CD4-positive, alpha-beta T cell treated with Interferon gamma for 1 hour (primary cell): ENCODE data around the gene SLC16A7.
"Not testable (repeated sequence)": the region's sequence is repeated elsewhere in the genome, so short reads cannot be mapped to it uniquely, and the experiment has no call there.

Experiments
- DNase-seq: peaks from one replicate; pipeline ENCODE4 v3.0.0-alpha.2; 2020

Gene SLC16A7

DNA sequence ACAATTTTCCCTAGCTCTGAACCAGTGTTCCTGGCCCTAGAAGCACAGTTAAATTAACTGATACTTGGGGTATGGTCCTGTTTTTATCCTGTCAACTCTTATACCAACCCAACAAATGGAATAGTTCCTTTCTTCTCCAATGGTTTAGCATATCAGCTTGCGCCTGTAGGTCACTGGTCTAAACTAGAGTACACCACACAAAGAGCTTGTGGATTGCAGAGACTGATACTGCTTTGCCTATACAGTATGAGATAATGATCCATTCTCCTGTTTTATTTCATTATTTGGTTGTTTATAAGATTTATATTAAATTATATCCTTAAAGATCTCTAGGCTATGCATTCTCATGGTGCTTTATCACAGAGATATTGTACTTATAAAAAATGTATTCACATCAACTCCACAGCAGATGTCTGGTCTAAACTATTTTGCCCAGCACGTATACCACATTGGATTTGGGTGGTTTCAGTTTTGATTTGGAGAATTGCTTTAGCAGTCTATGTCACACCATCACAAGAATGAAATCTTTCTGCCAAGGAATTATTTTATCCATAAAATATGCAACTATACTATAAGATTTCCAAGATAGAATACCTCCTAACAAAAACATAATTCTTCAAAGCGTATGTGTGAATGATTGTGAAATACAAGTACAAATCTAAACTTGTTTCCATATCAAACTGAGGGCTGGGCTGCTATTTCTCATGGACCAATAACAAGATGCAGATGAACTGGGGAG, 142.1 kb downstream of the SLC16A7 start:
- DNase-seq = no peak

DNA sequence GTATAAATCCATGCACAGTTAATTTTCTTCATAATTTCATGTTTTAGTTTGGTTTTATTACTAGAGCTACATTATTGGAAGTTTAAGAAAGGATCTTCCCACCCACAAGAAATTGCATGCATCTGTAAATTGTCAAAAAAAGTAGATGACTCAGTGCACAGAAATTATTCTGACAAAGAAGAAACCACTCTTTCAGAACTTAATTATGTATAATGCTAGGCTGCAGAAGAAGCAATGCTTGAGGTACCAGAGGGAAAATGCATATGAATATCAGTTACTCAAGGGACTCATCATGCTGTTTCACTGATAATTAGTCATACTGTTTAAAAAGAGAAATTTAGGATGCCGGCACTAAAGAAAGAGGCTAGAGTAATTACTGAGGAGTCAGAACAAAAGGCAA, 147.0 kb downstream of the SLC16A7 start:
- DNase-seq = no peak

DNA sequence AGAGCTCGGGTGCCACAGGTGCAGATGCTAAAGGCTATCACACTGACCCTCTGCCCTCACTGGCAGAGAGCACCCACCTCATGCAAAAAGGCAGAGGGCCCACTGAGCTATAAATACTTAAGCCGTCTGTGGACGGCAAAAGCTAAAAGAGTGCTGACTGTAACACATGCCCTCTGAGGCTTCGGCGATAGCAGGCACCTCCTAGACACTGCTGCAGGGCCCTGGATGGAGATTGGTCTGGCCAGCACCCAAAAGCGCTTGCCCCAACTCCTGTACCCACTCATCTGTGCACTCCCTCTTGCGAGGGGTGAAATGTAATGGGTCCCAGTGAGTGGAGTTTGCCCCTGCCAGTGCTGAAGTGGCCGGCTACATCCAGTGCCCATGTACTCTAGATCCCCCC, 148.7 kb downstream of the SLC16A7 start:
- DNase-seq = no peak

DNA sequence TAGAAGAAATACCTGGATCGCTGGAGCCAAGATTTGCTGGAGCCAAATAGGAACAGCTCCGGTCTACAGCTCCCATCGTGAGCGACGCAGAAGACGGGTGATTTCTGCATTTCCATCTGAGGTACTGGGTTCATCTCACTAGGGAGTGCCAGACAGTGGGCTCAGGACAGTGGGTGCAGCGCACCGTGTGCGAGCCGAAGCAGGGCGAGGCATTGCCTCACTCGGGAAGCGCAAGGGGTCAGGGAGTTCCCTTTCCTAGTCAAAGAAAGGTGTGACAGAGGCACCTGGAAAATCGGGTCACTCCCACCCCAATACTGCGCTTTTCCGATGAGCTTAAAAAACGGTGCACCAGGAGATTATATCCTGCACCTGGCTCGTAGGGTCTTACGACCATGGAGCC, 155.3 kb downstream of the SLC16A7 start:
- not testable (repeated sequence) for DNase-seq

DNA sequence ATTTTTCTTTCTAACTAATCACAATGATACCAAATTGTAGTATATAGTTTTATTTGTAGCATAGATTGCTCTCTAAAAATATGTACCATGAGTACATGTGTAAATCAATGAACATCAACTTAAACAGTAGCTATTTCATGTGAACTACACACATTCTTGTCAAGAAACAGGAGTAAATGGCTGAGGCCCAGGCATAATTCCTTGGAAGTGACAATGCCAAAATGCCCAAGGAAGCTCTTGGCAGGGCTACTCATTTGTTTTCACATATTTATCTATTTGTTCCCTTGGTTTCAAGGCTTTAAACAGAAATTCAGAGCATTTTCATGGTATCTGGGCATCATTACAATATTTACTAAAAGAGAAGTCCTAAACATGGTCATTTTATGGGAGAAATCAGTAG, 165.7 kb downstream of the SLC16A7 start:
- no peak for DNase-seq

DNA sequence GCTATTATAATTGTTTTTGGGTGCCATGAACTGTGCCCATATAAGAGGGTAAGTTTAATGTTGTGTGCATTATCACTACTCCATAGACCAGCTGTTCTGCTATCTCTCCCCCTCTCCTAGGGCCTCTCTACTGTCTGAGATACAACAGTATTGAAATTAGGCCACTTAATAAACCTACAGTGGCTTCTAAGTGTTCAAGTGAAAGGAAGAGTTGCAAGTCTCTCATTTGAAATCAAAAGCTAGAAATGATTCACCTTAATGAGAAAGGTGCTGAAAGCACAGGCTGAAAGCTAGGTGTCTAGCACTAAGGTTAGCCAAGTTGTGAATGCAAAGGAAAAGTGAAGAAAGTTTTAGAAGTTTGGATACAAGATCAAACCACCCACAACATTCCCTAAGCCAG, 168.0 kb downstream of the SLC16A7 start:
- DNase-seq = no peak

DNA sequence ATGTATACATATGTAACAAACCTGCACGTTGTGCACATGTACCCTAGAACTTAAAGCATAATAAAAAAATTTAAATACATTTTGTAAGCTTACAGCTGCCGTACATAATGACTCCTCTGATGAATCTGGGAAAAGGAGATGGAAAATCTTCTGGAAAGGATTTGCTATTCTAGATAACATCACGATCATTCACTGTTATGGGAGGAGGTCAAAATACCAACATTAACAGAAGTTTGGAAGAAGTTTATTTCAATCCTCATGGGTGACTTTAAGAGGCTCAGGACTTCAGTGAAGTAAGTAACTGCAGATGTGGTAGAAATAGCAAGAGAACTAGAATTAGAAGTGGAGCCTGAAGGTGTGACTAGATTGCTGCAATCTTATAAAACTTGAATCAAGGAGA, 172.2 kb downstream of the SLC16A7 start:
- no peak for DNase-seq

DNA sequence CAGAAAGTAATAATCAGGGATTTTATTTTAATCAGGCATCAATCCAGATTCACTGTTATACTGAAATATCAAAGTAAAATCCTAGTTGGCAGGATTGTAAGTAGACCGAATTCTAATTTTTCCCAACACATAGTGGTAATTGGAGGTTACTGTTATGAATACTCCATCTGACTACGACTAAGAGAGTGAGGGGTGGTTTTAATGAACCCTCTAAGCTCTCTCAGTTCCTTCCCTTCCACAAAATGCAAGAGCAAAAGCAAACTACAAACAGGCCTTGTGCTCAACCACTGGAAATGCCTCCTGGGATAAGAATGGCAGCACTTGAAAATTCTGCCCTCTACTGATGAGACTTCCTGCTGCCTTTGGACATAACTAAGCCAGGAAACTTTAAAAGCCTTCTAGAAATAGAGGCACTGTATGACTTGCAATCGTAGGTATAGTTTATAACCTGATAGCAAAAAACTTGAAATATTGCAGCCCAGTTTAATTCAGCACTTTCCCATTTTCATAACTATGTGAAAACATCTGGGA, 184.8 kb downstream of the SLC16A7 start:
- no peak for DNase-seq

DNA sequence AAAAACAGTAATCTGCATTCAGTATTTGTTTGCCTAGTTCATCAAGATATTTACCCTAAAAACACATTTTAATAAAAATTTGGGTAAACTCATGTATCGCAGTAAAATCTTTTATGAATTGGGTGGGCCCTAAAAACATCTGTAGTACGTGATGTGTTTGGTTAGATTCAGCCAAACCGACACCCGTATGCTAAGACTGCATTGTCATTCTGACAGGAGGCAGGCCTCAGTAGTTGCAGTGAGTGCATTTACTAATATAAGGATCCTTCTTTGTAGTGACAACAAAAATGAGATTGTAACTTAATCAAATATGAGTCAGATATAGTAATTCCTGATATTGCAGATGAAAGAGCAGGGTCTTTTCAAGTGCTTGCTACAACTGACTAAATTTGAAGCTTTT, 191.8 kb downstream of the SLC16A7 start:
- no peak for DNase-seq

DNA sequence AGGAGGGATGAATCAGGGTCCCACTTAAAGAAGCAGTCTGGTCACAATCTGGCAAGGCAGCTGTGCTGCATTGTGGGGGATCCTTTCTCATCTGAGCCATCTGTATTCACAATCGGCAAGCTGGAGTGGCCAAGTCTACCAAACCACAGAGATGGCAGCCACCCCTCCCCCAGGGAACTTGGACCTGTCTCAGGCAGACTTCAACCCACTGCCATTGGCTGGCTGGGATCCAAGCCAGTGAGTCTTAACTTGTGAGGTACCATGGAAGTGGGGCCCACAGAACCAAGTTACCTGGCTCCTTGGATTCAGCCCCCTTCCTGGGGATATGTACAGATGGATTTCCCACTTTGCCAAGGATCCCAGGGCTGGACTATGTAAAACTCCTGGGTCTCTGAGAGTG, 196.8 kb downstream of the SLC16A7 start:
- DNase-seq = no peak

DNA sequence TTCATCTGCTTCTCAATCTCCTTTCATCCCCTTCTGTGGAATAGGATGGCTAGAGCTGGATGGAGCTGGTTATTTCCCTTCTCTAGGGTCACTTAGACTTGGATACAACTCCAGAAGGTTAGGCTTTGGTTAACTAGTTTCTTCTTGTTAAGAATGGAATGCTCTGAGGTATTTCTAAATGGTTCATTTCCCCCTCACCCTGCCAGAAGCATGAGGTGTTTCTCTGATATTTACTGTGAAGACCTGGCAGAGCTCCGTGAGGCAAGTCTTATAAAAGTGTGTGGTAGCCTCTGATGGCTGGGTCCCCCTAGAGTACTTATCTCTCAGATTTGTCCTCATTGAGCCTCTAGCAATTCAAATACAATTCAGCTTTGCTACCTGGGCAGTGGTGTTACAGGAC, 207.9 kb downstream of the SLC16A7 start:
- no peak for DNase-seq

DNA sequence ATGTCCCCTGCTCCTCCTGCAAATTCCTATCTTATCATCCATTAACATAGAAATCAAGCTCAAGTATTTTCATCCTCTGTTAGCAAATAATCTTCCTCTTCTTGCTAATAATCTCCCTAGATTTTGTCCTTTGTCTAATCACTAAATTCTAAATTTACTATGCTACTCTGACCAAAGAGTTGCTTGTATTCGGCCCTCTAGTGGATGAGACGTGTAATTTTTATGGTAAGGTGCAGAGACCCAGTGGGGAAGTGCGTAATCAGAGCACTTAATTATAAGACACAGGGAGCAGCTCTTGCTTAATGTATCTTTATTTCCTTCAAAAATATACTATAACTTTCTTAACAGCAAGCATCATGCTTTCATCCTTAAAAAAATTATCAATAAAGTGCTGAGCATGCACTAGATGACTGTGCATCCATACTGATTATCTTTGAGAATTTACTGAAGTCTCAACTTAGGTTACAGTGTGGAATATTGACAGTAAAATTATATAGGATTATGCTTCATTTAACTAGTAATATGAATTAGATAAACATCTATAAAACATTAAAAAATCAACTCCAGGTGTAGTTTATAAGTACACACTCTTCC, 212.6 kb downstream of the SLC16A7 start:
- no peak for DNase-seq

DNA sequence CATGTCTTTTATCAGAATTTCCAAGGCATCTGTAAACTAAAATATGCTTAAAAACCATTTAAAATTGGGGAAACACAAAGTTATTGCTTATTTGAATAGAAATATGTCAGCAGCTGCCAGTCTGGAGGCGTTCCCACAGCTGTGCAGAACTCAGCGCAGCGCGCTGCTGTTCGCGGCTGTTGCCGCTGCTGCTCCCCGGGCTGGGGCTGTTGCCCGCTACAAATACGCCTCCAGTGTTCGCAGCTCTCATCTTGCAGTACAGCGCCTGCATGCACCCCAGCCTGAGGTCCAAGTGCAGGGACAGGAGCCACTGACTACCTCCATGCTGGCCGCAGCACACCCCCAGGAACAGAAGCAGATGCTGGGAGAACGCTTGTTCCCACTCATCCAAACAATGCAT, 216.2 kb downstream of the SLC16A7 start:
- no peak for DNase-seq

DNA sequence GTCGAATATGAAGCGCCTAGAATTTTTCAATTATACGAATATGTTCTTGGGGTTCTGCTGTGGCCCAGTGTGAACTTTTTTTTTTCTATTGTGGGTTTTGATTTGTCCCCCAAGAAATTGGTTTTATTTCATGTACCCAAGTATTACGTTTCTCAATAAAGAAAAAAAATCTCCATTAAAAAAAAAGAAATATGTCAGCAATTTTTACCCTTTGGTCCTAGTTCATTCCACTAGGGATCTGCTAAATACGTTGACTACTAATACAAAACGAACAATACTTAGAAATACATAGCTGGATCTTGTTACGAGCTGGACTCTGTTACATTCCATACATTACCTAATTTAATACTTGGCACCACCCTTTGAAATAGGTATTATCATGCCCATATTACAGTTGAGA, 216.9 kb downstream of the SLC16A7 start:
- no peak for DNase-seq

DNA sequence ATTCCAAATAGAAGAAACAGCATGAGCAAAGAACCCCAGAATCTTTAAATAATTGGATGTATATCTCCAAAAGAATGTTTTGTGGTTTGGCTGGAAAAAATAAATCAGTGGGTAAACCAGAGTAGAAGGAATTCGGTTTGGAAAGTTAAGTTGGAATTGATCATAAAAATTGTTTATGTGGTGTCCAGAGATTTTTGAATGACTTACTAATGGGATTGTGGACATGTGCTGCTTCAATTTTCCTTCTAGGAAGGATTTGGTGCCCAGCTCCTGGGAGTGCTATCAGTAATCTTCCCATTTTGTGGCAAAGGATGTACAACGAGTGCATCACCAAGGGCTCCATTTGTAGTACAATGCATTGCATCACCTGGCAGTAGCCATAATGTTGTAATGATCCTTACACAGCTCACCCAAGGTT, 224.8 kb downstream of the SLC16A7 start:
- DNase-seq = no peak

DNA sequence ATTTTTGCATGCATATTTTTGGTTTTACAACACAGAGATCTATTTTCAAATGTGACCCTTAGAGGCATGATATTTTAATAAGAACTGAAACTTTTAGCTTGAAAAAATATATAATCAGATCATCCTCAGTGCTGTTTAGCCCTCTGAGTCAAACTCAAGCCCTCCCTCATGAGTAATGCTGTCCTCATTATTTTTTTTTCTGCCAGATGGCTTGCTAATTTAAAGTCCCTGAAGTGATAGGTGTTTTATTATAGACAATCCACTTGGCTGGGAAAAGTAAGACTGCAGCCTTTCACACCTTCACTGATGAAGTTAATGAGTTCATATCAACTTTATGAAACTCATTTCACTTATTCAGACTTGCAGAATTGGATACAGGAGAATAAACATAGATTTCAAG, 227.7 kb downstream of the SLC16A7 start:
- no peak for DNase-seq

DNA sequence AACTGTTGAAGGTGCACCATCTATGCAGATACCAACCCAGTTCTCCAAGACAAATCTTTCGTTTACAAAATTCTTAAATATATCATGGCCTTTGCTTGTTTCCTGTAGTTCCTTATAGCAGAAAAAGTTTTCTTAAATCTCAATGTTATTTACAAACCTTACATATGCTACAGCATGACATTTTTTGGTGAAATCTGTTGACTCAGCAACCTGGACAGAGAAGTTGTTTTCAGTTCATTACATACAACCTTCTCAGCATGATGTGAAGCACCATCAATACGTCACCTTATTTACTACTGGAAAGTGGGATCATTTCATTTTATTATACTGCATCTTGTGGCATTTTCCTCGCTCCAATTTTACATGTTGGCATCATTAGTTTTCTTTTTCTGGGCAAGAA, 231.9 kb downstream of the SLC16A7 start:
- no peak for DNase-seq

DNA sequence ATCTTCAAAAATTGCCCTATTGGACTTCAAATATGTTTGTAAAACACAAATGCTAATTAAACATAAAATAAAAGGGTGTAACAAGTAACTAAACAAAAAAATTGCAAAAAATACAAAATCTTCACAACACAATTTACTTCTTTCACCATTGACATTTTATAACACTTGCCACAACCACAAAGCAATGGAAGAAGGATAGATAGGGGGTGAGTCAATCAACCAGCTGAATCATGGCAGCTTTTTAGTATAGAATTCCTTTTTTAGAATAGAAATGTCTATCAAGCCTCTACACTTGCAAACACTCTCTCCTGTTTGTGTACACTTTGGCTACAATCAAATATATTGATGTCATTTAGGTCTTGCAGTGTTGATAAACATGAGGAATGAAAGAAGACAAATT, 232.7 kb downstream of the SLC16A7 start:
- no peak for DNase-seq

DNA sequence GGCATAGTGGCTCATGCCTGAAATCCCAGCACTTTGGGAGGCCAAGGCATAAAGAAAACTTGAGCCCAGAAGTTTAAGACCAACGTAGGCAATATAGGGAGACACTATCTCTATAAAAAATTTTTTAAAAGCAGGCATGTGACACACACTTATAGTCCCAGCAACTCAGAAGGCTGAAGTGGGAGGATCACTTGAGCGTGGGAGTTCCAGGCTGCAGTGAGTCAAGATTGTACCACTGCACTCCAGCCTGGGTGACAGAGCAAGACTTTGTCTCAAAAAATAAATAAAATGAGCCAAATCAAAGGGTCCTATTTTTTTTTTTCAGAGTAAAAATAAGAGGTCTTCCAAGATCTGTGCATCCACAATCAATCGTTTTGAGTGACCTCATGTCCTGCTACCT, 237.6 kb downstream of the SLC16A7 start:
- no peak for DNase-seq

DNA sequence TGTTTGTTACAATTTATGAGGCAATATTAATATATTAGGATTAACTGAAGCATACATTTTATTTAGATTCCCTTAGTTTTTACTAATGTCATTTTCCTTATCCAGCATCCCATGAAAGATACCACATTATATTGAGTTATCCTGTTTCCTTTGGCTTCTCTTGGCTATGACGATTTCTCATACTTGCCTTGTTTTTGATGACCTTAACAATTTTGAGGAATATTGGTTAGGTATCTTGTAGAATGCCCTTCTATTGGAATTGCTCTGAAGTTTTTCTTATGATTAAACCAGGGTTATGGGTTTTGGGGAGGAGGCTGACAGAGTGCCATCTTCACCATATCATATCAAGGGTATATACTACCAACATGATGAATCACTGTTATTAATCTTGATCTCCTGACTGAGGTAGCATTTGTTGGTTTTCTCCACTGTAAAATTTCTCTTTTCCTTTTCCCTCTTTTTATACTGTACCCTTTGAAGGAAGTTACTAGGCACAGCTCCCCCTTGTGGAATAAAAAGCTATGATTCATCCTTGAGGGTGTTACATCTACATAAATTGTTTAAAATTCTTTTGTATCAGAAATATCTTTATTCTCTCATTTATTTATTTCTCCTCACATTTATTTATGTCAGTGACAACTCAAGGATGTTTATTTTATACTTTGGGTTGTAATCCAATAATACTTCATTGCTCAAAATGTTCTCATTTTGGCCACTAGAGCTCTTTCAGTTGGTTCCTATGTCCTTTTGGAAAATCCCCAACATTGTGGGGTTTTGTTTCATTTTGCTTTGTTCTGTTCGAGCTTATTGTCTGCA, 239.0 kb downstream of the SLC16A7 start:
- no peak for DNase-seq
